ENCODE results near the gene NET1. TPM values are rescaled to one million over a fixed set of nuclear protein-coding genes. Genes with fewer than 3 reads are reported as not detected.
A peak's percentile ranks its signal among the peaks of the same experiment; 100 is the strongest.

Gene NET1
- total RNA-seq, 1 donor = 51.0 TPM

- no peak overlapping the region for H3K4me3 ChIP-seq (ENCODE audit: insufficient read depth, low read length)
- peaks cover 47% of the 10 kb centered on the region for H3K79me2 ChIP-seq (ENCODE audit: insufficient read depth, low read length)
- no peaks in the 10 kb centered on the region for H3K27me3 ChIP-seq (ENCODE audit: insufficient read depth, low read length)
- no peaks in the 10 kb centered on the region for H4K20me1 ChIP-seq (ENCODE audit: insufficient read depth, low read length)
- H3K36me3 ChIP-seq (ENCODE audit: insufficient read depth, low read length) = no peaks in the 10 kb centered on the region
- H3K4me2 ChIP-seq (ENCODE audit: insufficient read depth, low read length) = no peak overlapping the region
- no peak overlapping the region for H3K27ac ChIP-seq (ENCODE audit: low read depth, low read length)
- TF ChIP-seq CTCF (IDR thresholded peaks at IDR 0.05; ENCODE audit: extremely low read depth, low read depth, low read length) = no peak
- peaks cover 21% of the 10 kb centered on the region for H3K4me1 ChIP-seq (ENCODE audit: insufficient read depth, low read length)
- H3K9me3 ChIP-seq (ENCODE audit: low read depth, low read length) = no peaks in the 10 kb centered on the region
- no peak overlapping the region for H2AFZ ChIP-seq (ENCODE audit: low read length)
- no peak for DNase-seq (ENCODE audit: insufficient read length, low spot score, missing footprints)
Observed at GRCh38 chr10:5445006-5445405, 32.6 kb downstream of the NET1 start.

GRCh38 chr10:5446390-5446926 lies 34.1 kb downstream of the NET1 start:
- Histone ChIP-seq H3K27me3 (ENCODE audit: insufficient read depth, low read length) (no peaks in the 10 kb centered on the region), H3K4me1 (ENCODE audit: insufficient read depth, low read length) (peaks cover 33% of the 10 kb centered on the region), H3K9me3 (ENCODE audit: low read depth, low read length) (no peaks in the 10 kb centered on the region), H3K4me2 (ENCODE audit: insufficient read depth, low read length) (peak overlapping the region; percentile 82), H3K27ac (ENCODE audit: low read depth, low read length) (peak overlapping the region; percentile 73), H3K79me2 (ENCODE audit: insufficient read depth, low read length) (peaks cover 56% of the 10 kb centered on the region), H4K20me1 (ENCODE audit: insufficient read depth, low read length) (no peaks in the 10 kb centered on the region), H3K4me3 (ENCODE audit: insufficient read depth, low read length) (peak overlapping the region; percentile 76), H2AFZ (ENCODE audit: low read length) (peak overlapping the region; percentile 55), H3K36me3 (ENCODE audit: insufficient read depth, low read length) (no peaks in the 10 kb centered on the region)
- TF ChIP-seq CTCF (IDR thresholded peaks at IDR 0.05; ENCODE audit: extremely low read depth, low read depth, low read length) = no peak
- peak; percentile 86 for DNase-seq (ENCODE audit: insufficient read length, low spot score, missing footprints)

- Histone ChIP-seq H3K4me1 (ENCODE audit: insufficient read depth, low read length) (peaks cover 33% of the 10 kb centered on the region), H3K4me3 (ENCODE audit: insufficient read depth, low read length) (peak overlapping the region; percentile 76), H3K27me3 (ENCODE audit: insufficient read depth, low read length) (no peaks in the 10 kb centered on the region), H3K27ac (ENCODE audit: low read depth, low read length) (peak overlapping the region; percentile 73), H3K4me2 (ENCODE audit: insufficient read depth, low read length) (peak overlapping the region; percentile 82), H3K36me3 (ENCODE audit: insufficient read depth, low read length) (peaks cover 5% of the 10 kb centered on the region), H3K9me3 (ENCODE audit: low read depth, low read length) (no peaks in the 10 kb centered on the region), H2AFZ (ENCODE audit: low read length) (no peak overlapping the region), H3K79me2 (ENCODE audit: insufficient read depth, low read length) (peaks cover 60% of the 10 kb centered on the region), H4K20me1 (ENCODE audit: insufficient read depth, low read length) (no peaks in the 10 kb centered on the region)
- TF ChIP-seq CTCF (IDR thresholded peaks at IDR 0.05; ENCODE audit: extremely low read depth, low read depth, low read length) = no peak
- no peak for DNase-seq (ENCODE audit: insufficient read length, low spot score, missing footprints)
Observed at GRCh38 chr10:5447056-5447455, 34.7 kb downstream of the NET1 start.

- TF ChIP-seq CTCF (IDR thresholded peaks at IDR 0.05; ENCODE audit: extremely low read depth, low read depth, low read length) = no peak
- peak overlapping the region; percentile 73 for H3K27ac ChIP-seq (ENCODE audit: low read depth, low read length)
- peaks cover 10% of the 10 kb centered on the region for H3K36me3 ChIP-seq (ENCODE audit: insufficient read depth, low read length)
- no peaks in the 10 kb centered on the region for H3K9me3 ChIP-seq (ENCODE audit: low read depth, low read length)
- H3K4me3 ChIP-seq (ENCODE audit: insufficient read depth, low read length) = peak overlapping the region; percentile 76
- peaks cover 65% of the 10 kb centered on the region for H3K79me2 ChIP-seq (ENCODE audit: insufficient read depth, low read length)
- DNase-seq (ENCODE audit: insufficient read length, low spot score, missing footprints) = no peak
- peak overlapping the region; percentile 82 for H3K4me2 ChIP-seq (ENCODE audit: insufficient read depth, low read length)
- H4K20me1 ChIP-seq (ENCODE audit: insufficient read depth, low read length) = no peaks in the 10 kb centered on the region
- peak overlapping the region; percentile 24 for H2AFZ ChIP-seq (ENCODE audit: low read length)
- peaks cover 33% of the 10 kb centered on the region for H3K4me1 ChIP-seq (ENCODE audit: insufficient read depth, low read length)
- no peaks in the 10 kb centered on the region for H3K27me3 ChIP-seq (ENCODE audit: insufficient read depth, low read length)
Observed at GRCh38 chr10:5447611-5448071, 35.3 kb downstream of the NET1 start.

Measured in osteoblast (primary cell).